ENCODE data around the gene IQSEC1. TPM values are rescaled to one million over a fixed set of nuclear protein-coding genes. Genes with fewer than 3 reads are reported as not detected.

The IQSEC1 gene
- total RNA-seq, 4 donors from 2014 or later: 33.6 to 72.0 (median 55.9) TPM

DNA sequence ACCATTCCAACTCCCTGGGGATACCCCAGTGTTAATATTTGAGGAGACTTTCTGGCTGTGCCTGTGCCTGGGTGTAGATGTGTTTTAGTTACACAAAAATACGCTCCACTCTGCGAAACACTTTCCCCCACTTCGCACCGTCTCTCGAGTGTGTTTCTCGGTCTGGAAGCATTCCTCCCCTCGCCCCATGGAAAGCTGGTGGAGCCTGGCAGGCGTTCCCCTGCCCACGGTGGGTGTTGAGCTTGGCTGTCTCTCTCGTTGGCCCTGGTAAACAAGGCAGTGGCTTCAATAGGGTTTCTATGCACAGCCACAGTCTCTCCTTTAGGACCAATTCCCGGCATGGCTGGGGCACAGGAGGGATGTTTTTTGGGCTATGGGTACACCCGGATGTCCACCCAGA is 19.3 kb downstream of the IQSEC1 start:
- no peak for ATAC-seq (ENCODE audit: low FRiP score)
- TF ChIP-seq, protein P1, sequence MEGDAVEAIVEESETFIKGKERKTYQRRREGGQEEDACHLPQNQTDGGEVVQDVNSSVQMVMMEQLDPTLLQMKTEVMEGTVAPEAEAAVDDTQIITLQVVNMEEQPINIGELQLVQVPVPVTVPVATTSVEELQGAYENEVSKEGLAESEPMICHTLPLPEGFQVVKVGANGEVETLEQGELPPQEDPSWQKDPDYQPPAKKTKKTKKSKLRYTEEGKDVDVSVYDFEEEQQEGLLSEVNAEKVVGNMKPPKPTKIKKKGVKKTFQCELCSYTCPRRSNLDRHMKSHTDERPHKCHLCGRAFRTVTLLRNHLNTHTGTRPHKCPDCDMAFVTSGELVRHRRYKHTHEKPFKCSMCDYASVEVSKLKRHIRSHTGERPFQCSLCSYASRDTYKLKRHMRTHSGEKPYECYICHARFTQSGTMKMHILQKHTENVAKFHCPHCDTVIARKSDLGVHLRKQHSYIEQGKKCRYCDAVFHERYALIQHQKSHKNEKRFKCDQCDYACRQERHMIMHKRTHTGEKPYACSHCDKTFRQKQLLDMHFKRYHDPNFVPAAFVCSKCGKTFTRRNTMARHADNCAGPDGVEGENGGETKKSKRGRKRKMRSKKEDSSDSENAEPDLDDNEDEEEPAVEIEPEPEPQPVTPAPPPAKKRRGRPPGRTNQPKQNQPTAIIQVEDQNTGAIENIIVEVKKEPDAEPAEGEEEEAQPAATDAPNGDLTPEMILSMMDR (IDR thresholded peaks at IDR 0.05): no peak
- no peak for DNase-seq (ENCODE audit: low spot score)

DNA sequence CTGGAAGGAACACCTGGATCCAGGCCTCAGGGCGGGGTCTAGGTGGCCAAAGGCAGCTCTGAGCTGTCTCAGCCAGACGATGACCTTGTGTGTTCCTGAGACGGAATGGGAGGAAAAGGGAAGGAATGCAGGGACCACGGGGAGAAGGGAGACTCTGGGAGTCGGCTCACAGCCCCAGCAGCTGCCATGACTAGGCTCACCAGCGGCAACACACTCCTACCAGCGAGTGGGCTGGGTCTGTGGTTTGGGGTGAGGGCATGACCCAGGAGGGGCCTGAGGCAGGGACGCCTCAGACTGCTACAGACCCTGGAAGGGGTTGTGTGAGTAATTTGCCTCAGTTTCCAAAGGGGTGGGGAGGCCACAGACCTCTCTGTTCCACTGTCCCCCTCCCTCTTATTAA is 19.8 kb downstream of the IQSEC1 start:
- no peak for ATAC-seq (ENCODE audit: low FRiP score)
- TF ChIP-seq, protein P1 (IDR thresholded peaks at IDR 0.05): no peak
- no peak for DNase-seq (ENCODE audit: low spot score)

DNA sequence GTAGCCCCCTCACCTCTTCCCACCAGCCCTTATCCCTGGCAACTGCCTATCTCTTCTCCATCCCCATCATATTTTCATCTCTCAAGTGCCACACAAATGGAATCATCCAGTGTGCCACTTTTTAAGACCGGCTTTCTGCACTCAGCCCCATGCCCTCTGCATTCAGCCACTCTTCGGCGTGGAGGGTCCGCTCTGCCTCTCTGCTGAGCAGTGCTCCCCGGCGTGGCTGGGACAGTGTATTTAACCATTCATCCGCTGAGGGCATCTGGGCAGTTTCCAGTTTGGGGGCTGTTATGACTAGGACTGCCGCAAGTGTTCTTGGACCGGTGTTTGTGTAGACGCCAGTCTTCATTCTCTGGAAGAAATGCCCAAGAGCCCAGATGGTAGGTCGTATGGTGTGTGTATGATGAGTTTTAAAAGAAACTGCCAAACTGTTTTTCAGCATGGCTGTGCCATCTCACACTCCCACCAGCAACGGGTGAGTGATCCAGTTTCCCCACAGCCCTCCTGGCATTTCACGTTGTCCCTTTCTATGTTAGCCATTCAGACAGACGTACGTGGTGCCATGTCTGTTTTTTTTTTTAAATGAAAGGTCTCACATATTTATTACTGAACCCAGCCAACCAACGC is 20.9 kb downstream of the IQSEC1 start:
- ATAC-seq (ENCODE audit: low FRiP score) (no peak), DNase-seq (ENCODE audit: low spot score) (no peak)
- TF ChIP-seq, protein P1 (IDR thresholded peaks at IDR 0.05): no peak

DNA sequence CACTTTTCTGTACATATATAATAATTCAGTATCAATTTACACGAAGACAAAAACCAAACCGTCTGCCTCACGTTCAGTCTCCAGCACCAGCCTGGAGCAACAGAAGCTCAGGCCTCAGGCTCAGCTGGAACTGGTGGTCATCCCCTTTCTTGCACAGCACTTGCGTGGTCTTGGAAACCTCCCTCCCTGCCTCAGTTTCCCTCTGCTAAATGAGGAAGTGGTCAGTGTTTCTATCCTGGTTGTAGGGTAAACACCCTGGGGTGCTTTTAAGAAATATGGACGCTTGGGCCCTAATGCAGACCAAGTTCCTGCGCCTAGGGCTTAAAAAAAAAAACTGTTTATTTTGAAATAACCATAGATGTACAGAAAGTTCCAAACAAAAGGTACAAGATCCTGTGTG is 21.6 kb downstream of the IQSEC1 start:
- TF ChIP-seq, protein P1 (IDR thresholded peaks at IDR 0.05): no peak
- ATAC-seq (ENCODE audit: low FRiP score): no peak
- no peak for DNase-seq (ENCODE audit: low spot score)

DNA sequence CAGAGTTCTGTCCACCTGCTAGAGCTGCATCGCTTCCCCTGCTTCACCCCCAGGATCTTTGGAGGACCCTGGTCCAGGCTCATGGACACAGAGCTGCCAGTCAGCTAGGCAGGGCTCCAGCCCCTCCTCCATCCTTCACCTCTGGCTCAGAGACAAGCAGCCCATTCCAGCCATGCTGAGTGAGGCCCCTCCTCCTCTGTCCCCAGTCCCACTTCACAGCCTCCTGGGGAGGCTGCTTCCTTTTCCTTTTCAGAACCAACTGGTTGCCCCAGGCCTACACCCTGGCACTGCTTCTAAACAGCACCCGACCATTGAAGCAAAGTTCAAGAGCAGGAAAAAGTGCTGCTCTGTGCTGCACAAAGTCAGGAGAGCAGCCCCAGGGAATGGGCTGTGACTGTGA is 22.2 kb downstream of the IQSEC1 start:
- no peak for ATAC-seq (ENCODE audit: low FRiP score)
- TF ChIP-seq, protein P1 (IDR thresholded peaks at IDR 0.05): no peak
- DNase-seq (ENCODE audit: low spot score): no peak

DNA sequence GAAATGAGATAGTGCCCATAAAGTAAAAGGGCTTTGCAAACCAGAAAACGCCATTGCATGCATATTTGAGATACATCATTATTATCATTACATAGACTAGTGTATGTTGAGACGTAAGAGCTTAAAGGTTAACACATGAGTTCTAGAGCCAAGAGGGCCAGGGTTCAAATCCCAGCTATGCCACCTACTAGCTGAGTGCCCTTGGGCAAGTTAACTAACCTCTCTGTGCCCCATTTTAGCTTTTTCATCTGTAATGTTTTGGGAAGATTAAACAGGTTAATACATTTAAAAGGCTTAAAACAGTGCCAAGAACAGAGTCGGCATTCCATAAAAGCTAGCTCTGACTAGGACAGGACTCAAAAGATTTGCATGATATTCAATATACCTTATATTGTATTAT is 22.8 kb downstream of the IQSEC1 start:
- DNase-seq (ENCODE audit: low spot score): no peak
- TF ChIP-seq, protein P1 (IDR thresholded peaks at IDR 0.05): no peak
- no peak for ATAC-seq (ENCODE audit: low FRiP score)

DNA sequence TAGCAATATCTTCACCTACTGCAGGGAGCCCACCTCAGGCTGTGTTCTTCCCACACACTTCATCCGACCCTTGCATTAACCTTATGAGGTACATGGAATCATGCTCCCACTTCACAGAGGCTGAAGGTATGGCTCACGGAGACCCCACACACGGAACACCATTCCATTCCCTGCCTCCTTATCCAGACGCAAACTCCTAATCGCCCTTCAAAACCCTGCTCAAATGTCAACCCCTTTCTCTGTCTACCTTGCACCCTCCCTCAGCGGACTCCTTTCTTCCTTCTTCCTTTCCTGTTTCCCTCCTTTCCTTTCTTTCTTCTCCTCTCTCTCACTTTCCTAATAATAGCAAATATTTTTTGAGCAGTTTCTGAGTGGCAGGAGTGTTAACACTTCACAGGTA is 23.8 kb downstream of the IQSEC1 start:
- no peak for DNase-seq (ENCODE audit: low spot score)
- TF ChIP-seq, protein P1 (IDR thresholded peaks at IDR 0.05): no peak
- ATAC-seq (ENCODE audit: low FRiP score): no peak

All from omental fat pad (tissue), 4 donors.